IPS-18c (cell line): ENCODE results near the gene ITIH4.

Source experiments
- H3K4me3 ChIP-seq: 2 replicates; pipeline ENCODE4 v1.7.0; 2013; ENCODE audit warnings: low read depth, mild to moderate bottlenecking, low read length, moderate library complexity; ENCODE audit not compliant: insufficient read depth
- H3K9me3 ChIP-seq: one replicate; pipeline ENCODE4 v1.6.1; 2013; ENCODE audit warnings: mild to moderate bottlenecking, low read length, moderate library complexity; ENCODE audit not compliant: control insufficient read depth, insufficient read depth

The ITIH4 gene

DNA sequence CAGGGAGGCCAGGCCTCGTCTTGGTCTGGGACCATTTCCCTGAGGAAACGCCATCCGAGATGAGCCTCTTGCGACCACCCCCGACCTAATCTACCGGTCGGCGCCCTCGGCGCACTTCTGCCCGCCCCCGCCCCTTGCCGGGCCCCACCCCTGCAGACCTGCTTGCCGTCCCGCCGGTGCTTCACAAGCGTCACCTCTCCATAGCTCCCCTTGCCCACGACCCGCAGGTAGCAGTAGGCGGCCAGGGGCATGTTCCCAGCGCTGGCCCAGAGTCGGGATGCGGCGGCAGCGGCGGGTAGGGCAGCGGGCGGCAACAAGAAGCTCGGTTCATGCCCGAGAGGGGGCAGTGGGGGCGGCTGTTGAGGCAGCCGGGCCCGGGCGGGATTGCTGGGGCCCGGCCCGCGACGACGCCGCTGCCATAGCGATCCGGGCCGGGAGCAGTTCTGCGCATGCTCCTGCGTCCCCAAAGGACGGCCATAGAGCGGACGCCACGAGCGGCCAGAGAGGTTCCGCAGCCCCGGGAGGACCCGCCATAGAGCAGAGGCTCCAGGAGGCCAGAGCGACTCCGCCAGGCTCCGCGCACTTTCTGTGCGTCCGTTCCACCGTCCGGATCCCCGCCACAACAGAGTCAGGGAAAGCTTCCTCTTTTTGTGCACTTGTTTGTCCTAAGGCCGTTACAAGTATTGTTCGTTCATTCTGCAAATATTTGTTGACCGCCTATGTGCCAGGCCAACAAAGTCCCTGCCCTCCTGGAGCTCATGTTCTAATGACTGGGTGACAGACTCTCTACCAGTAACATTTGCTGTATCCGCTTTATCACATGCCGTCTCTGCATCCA is 59.8 kb downstream of the ITIH4 start, which contains the start of gene NEK4:
Gene NEK4 (minus strand): TSS at position 445 of the 838 bp plus-strand sequence. CDS start 194 bp downstream, at position 251.
- Histone ChIP-seq H3K9me3 (no peaks in the 10 kb centered on the region), H3K4me3 (peak within 1 kb of the TSS; percentile 96)

DNA sequence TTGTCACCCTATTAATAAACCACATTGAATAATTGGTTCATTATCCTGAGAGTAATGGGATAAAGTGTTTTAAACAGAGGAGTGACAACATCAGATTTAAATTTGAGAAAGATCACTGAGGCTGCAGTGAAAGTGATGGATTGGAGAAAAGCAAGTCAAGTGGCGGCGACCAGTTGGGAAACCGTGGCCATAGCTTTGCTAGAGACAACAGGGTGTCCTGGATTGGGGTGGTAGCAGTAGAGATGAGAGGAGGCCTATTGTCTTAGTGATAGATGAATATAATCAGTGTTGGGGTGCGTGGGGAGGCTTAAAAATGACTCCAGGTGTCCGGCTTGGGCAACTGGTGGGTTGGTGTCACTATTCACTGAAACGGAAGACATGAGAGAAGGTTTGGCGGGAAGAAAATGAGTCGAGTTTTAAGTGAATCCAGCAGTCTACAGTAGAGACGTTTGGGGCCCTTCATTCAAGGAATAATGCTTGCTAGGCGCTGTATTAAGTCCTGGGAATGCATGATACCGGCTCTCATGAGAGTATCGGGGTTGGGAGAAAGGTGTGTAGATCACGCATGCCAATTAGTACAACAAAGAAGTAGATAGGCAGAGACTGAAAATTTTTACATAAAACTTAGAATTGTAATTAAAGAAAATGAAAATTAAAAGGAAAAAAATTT is 60.6 kb downstream of the ITIH4 start:
- Histone ChIP-seq H3K9me3 (no peaks in the 10 kb centered on the region), H3K4me3 (peak overlapping the region; percentile 96)

DNA sequence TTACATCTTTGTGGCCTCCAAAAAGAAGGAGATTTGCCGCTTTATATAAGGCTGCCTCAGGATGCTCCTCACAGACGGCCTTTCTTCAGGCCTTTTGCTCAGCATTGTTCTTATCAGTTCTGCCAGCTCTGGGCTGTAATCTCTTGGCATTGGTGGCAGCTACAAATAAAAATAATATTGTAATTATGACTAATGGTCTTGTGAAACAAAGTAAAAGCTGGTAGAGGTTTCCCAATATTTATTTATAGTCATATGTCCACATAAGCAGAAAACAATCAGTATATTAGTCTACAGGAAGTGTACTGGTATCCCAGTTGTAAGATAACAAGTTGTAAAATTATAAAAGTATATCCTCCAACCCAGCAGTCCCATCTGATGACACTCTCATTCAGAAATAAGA is 67.0 kb downstream of the ITIH4 start:
- Histone ChIP-seq H3K9me3 (no peaks in the 10 kb centered on the region), H3K4me3 (no peak overlapping the region)
